Regular cardiac myocyte (primary cell): ENCODE measurements around the gene EXOC1L. TPM values are rescaled to one million over a fixed set of nuclear protein-coding genes. Genes with fewer than 3 reads are reported as not detected.

ENCODE experiments used
- total RNA-seq: library from RNA; depleted of rRNA; stranded (reverse); fragments of >200 nt; gene quantifications from 2 replicates; pipeline ENCODE4 v1.2.3, GENCODE V29; 2014

Gene EXOC1L
- not detected in 2 replicates for total RNA-seq

GRCh38 chr4:55819634-55820033 is at the start of gene EXOC1L:
Gene EXOC1L, plus strand, starts transcription at chr4:55819790. Its CDS starts 237 bp downstream, at chr4:55820027.

GRCh38 chr4:55853484-55854046 is 34.0 kb downstream of the EXOC1L start, which contains the start of gene EXOC1:
Gene EXOC1, plus strand, starts transcription at chr4:55853648. Its CDS starts 4,676 bp downstream, at chr4:55858324.

Other genes with a start within 250 kb of the EXOC1L start
- gene PDCL2, start 227.5 kb upstream of the EXOC1L start, total RNA-seq, result not detected in 2 replicates
- gene NMU, start 183.5 kb upstream of the EXOC1L start, total RNA-seq, result 0.19 TPM in 1 of 2 replicates, not detected in the other
- 39.9 and 50.7 TPM in 2 replicates for gene EXOC1, start 33.9 kb downstream of the EXOC1L start, total RNA-seq
- 7.3 and 9.2 TPM in 2 replicates for gene CEP135, start 129.2 kb downstream of the EXOC1L start, total RNA-seq